HuH-7.5 (cell line): ENCODE results near the gene GOLGA2.
"Not testable (repeated sequence)": the region's sequence is repeated elsewhere in the genome, so short reads cannot be mapped to it uniquely, and the experiment has no call there.

ENCODE experiments used
- DNase-seq: peaks from one replicate; pipeline ENCODE4 v3.0.0; 2011; ENCODE audit warnings: low spot score

The GOLGA2 gene

DNA sequence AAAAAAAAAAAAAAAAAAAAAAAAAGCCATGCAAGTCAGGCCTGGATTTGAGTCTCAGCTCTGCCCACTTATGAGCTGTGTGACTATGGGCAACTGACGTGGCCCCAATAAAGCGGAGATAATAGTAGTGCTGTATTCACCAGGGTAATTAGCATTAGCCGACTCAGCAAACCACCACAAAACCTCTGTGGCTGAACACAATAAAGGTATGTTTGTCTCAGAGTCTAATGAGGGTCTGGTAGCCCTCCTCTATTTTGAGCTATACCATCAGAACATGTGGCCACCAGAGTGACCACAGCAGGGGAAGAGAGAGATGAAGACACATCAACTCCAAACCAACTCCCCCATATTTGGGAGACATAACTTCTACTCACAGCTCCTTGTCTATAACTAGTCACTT lies 16.2 kb upstream of the GOLGA2 start:
- no peak for DNase-seq

- DNase-seq: no peak
These were observed 12.6 kb upstream of the GOLGA2 start for GRCh38 chr9:128288273-128289004.

DNA sequence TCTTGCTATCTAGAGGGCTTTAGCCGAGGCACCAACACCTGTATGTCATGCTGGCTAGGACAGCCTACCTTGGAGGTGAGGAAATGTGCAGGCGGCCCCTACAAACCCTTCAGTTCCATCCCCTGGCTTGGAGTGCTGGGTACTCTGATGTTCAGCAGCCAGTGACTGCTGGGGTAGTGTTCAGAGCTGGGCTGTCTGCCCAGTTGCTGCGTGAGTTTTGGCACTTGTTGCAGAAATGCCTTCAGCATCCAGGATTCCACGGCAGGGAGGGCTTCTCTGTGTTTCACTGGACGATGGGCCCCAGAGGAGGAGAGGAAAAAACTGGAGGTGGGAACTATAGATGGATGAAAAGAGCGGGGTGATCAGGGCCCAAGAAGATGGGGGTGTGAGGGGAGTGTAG lies 10.6 kb upstream of the GOLGA2 start:
- no peak for DNase-seq

DNA sequence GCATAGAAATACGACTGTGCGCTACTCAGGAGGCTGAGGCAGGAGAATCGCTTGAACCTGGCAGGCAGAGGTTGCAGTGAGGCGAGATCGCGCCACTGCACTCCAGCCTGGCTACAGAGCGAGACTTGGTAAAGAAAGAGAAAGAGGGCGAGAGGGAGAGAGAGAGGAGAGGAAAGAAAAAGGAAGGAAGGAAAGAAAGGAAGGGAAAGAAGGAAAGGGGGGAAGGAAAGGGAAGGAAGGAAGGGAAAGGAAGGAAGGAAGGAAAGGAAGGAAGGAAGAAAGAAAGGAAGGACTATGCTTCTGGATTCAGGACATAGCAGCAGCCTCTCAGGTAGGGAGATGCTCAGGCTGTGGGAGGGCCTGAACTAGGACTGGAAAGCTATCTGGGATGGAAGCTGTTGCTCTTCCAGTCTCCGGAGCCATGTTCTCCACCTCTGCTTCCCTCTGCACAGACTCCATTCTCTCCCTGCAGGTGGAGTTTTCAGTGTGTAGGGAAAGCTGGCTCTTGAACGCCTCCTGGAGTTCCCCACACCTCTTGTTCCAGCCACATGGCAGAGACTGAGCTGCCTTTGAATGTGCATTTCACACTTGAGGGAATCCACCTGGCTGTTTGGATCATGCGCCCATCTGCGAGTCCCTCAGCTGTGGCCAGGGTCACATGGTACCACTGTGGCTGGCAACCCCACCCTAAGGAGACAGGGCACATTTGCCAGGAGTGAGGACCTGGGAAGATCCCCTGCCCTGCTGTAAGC lies 9.4 kb upstream of the GOLGA2 start:
- no peak for DNase-seq

DNA sequence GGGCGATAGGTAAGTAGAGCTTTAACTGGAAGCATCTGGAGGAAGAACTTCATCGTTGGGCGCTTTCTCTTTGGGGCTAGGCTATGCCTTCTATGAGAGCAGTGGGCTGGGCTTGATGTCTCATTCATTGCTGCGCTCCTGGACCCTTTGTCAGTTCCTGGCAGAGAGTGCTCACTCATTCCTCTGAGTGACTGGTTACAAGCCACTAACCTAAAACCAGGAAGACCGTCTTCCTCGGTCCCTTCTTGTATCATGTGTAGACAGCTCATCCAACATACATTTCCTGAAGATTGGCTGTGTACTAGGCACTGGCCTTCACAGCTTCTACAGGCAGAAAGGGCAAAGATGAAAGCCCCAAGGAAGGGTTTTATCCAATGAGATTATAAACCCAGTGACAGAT lies 6.7 kb upstream of the GOLGA2 start:
- no peak for DNase-seq

DNA sequence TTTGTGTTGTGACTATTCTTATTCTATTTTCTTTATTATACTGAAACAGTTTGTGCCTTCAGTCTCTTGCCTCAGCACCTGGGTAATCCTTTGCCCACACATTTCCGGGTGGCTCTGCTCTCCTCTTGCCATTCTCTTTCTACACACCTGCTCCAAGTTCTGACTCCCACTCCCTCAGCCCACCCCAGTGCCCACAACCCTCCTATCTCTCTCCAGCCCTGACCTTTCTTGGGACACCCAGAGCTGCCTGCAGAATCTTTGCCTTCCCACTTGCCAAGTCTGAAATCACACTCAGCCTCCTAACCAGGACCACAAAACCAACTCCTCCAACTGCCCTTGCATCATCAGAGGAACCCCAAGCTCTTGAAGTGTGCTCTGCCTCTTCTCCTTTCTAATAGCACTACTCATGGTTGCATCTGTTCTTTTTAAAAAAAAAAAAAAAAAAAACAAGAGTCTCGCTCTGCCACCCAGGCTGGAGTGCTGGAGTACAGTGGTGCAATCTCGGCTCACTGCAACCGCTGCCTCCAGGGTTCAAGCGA lies 4.3 kb upstream of the GOLGA2 start:
- no peak for DNase-seq

DNA sequence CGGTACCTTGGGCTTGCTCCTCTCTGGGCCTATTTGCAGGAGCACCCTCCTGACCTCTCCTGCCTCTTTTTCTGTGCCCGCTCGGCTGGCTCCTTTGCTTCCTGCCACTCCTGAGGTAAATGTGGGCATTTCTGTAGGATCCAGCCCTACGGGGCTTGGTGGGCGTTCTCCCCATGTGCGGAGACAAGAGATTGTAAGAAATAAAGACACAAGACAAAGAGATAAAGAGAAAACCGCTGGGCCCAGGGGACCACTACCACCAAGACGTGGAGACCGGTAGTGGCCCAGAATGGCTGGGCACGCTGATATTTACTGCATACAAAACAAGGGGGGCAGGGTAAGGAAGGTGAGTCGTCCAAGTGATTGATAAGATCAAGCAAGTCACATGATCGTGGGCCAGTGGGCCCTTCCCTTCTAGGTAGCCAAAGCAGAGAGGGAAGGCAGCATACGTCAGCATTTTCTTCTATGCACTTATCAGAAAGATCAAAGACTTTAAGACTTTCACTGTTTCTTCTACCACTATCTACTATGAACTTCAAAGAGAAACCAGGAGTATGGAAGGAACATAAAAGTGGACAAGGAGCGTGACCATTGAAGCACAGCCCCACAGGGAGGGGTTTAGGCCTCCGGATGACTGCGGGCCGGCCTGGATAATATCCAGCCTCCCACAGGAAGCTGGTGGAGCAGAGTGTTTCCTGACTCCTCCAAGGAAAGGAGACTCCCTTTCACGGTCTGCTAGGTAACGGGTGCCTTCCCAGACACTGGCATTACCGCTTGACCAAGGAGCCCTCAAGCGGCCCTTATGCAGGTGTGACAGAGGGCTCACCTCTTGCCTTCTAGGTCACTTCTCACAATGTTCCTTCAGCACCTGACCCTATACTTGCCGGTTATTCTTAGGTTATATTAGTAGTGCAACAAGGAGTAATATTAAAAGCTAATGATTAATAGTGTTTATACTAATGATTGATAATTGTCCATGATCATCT lies 3.6 kb upstream of the GOLGA2 start:
- DNase-seq: not testable (repeated sequence)

GRCh38 chr9:128276574-128277270 lies 915 bp upstream of the GOLGA2 start:
- DNase-seq: peak; percentile 42

DNA sequence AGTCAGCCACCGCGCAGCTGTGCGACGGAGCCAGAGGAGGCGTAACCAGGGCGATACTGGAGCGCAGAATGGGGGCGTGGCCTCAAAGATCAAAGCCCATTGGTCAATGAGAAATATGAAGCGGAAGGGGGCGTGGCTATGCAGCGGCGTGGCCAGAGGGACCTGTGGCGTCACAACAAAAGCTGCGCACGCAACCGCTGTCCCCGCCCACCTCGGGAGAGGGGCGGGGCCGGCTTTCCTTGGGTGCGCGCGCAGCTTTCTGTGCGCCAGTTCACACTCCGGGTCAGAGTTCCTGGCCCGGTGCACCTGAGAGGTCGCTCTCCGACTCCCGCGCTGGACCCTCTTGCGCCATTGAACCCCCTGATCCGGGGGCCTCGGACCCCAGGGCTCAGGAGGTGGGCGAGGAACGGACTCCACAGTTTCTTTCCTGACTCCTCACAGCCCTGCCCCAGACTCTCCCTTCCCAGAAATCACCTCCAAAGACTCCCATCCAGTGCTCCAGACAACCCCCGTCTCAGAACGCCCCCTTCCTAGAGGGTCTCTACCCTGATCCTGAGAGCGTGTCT lies 284 bp upstream of the GOLGA2 start, which contains the start of gene SWI5:
SWI5 (plus strand) TSS at position 269 of the 566 bp plus-strand sequence.
- DNase-seq: peak; percentile 93

GRCh38 chr9:128274245-128274644 lies 1.6 kb downstream of the GOLGA2 start:
- DNase-seq: no peak

DNA sequence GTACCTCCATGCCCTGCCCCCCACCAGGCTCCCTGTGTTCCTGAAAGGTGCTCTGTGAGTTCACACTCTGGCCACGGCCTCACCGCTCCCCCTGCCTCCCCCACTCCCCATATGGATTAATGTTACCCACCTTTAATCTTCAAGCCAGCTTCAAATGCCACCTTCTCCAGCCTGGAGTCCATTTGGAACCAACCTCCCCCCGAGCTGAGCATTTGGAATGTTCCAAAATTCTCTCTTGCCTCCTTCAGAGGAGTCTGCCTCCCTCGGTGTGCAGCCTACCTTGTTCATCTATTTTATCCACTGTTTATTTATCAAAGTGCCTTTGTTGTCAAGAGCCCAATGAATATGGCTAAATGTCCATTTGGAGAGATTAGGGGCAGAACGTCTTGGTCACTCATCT lies 4.3 kb downstream of the GOLGA2 start:
- no peak for DNase-seq

- DNase-seq: no peak
These were observed 4.7 kb downstream of the GOLGA2 start for GRCh38 chr9:128271112-128271511.

GRCh38 chr9:128266868-128267590 lies 8.8 kb downstream of the GOLGA2 start:
- no peak for DNase-seq

DNA sequence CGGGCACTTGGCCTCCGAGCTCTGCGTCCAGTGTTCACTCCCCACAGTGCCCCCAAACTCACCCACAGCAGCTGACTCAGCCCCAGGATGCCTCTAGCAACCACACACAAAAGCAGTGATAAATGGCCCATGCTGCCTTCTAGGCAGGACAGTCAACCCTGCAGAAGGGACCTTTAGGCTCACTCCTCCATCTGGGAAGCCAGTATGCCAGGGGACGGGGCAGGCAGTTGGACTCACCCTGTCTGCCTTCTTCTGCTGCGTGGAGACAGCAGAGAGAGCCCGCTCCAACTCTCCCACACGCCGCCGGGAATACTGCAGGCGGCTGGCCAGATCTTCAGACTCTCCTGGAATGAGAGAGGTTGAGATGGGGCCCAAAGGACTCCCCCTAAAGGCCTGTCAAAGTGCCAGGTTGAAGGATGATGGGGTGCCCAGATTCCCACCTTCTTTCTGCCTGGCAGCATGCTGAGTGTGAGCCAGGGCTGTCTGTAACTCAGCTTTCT lies 10.4 kb downstream of the GOLGA2 start:
- DNase-seq: no peak

DNA sequence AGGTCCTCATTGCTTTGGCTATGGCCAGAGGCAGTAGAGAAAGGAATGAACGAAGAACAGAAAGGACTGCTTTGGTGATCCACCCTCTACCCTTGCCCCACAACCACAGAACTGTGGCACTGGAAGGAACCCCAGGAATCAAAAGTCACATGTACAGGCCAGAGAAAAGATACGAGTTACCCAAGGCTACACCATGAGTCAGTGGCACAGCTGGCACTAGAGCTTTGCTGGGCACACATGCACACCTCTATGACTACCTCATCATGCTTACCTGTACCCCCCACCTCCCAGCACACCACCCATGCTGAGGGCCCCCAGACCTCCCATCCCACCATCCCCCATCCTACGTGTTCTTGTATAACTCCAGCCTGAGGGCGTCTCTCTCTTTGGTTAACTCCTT lies 13.1 kb downstream of the GOLGA2 start:
- no peak for DNase-seq

- DNase-seq: no peak
These were observed 15.5 kb downstream of the GOLGA2 start for GRCh38 chr9:128260340-128260739.

DNA sequence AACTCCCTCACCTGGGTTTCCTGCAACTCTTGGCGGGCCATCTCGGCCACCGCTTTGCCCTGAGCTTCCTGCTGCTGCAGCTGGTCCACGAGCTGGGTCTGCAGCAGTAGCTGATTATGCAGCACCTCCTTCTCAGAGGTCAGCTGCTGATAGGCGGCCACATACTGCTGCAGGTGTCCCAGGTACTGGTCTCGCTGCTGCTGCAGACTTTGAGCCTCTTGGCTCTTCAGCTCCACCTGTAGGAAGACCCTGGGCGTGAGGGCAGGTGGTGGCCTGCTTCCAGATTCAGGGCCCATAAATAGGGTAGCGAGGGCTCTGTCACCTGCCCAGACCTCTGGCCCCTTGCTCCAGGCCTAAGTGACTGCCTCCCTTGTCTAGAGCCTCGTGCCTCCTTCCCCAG lies 16.7 kb downstream of the GOLGA2 start:
- no peak for DNase-seq

GRCh38 chr9:128258326-128258725 lies 17.5 kb downstream of the GOLGA2 start:
- DNase-seq: no peak

DNA sequence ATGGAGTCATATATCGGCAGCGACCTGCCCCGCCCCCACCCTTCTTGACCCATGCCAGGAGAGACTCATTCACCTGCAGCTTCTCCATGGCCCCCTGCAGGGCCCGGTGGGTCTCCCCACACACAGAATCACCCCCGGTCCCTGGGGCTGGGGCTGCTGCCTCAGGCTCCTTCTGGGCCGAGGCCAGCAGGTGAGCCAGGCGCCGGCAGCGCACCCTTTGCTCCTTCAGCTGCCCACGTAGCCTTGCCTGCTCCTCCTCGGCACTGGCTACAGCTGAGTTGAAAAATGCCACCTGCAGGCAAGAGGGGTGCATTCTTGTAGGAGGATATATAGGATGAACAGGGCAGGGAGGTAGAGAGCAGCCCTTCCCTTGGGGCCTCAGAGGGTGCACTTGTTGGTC lies 17.9 kb downstream of the GOLGA2 start:
- no peak for DNase-seq
